NOMO-1 treated with DMSO at 0.1 percent for 48 hours (cell line): ENCODE results near the gene SYTL1.
A peak's percentile ranks its signal among the peaks of the same experiment; 100 is the strongest.

Source experiments
- DNase-seq: peaks from one replicate; lab custom pipeline; 2025; ENCODE audit not compliant: unreplicated experiment; lab: John Stamatoyannopoulos, UW

Gene SYTL1

DNA sequence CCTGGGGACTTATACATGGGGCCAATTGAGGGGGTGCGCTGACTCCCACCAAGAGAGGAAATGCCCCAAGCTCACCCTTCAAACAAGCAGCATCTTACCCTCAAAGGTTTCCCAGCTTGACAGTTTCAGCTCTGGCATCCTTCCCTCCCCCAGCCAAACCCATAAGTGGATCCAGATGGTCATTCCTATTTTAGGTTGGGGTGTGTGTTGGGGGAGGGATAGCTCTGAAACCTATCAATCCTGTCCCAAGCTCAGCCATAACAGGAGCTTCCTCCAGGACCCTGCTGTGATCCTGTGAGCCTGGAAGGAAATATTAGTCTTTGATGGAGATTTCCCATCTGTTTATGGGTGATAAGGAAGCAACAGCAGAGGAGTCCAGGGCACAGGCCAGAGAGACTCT lies 23.2 kb upstream of the SYTL1 start:
- DNase-seq = no peak

DNA sequence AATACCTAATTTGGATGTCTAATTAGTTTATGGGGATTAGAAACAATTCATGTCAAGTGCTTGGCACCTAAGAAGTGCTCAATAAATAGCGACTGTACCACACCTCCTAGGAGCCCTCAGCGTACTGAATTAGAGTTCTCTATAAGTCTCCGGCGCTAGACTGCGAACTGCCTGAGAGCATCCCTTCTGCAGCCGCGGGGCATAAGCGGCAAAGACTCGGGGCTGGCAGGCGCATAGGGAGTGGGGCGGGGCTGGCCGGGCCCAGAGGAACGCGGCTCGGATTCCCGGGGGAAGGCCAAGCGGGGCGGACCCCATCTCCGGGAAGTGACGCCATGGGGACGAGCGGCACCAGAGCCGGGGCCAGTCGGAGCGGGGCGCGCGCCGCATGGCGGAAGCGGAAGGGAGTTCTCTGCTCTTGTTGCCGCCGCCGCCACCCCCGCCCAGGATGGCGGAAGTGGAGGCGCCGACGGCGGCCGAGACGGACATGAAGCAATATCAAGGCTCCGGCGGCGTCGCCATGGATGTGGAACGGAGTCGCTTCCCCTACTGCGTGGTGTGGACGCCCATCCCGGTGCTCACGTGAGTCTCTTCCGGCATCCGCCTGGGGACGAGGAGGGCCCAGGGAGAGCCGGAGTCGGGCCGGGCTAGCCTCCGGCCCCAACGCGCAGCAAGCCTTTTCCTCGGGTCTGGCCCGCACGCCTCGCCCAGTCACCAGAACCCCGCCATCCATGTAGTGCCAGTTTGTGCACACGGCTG lies 19.8 kb upstream of the SYTL1 start, which contains the start of gene TMEM222:
Gene TMEM222, plus strand, starts transcription at position 351 of the 756 bp plus-strand sequence. Its CDS starts 35 bp downstream, at position 386.
- DNase-seq = peak; percentile 98

DNA sequence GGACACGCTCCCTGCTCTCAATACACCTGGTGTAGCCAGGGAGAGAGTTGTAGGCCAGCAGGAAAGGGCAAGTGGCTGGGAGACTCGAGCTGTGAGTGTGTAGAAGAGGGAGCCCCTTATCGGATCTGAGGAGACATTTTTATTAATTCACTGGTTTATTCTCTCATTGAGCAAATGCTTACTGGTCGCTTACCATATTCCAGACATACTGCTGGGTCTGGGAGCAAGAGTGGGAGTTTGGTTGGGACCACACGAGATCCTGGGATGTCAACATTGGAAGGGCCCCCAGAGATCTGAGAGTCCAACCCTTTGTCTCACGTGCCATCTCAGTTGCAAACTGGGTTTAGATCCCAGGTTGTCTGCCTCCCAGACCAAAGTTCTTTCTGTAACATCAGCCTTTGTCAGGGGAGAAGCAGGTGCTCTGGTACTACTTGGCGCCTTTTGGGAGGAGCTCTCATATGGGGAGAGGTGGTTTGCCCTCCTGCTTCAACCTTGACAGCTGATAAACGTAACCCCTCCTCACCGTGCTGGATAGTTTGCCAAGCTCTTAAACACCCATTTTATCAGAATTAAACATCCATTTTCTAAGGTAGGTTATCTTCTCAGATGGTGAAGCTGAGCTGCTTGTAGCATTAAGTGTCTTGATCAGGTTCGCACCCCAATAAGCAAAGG lies 19.1 kb upstream of the SYTL1 start:
- no peak for DNase-seq

DNA sequence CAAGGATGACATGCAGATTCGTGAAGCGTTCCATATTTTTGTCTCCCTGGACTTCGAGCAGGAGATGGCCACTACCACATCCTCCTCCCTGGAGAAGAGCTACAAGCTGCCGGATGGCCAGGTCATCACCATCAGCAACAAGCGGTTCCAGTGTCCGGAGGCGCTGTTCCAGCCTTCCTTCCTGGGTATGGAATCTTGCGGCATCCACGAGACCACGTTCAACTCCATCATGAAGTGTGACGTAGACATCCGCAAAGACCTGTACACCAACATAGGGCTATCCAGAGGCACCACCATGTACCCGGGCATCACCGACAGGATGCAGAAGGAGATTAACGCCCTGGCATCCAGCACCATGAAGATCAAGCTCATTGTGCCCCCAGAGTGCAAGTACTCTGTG lies 16.5 kb upstream of the SYTL1 start:
- no peak for DNase-seq

DNA sequence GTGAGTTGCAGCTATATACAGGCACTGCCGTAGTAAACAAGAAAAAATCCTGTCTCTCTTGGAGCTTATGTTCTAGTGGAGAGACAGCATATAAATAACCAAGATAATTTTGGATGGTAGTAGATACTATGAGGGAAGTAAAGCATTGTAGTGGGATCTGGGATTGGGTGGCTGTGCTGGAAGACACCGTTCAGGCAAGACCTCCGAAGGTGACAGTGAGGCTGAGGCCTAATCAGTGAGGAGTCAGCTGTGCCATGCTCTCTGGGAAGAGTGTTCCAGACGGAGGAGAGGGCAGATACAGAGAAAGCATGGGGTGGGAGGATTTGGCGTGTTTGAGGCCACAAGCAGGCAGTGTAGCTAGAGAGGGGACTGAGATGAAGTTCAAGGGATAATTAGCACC lies 13.9 kb upstream of the SYTL1 start:
- DNase-seq = no peak

DNA sequence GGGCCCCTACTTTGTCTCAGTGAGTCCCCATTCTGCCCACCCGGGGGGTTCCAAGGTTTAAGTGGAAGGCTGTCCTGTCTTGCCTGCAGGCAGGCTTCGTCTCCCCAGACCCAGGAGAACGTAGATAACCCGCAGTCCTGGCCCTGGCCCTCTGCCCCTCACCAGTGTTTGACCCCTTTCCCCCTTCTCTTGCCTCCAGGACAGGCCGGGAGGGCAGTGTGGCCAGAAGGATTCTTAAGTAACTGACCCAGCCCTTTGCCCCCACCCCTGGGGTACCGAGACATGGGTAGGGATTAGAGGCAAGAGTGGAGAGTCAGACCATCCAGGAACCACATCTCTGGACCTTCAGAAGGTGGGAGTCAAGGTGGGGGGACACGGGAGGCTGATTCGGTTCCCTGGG lies 11.0 kb upstream of the SYTL1 start:
- no peak for DNase-seq

DNA sequence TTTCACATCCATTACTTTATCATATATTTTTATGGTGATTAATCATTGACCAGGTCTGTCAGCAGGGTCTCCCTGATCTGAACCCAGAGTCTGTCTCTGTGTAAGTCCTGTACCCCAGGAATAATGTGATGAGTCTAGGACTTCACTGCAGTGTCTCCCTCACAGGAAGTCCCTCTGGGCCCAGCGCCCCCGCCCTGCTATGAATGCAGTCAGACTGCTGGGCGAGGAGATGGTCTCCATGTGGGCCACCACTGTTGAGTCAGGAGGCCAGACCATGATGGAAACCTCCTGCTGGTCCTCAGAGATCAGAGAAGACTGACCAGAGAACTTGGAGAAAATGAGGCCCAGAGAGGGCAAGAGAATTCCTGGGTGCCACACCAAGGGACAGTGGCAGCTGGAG lies 10.4 kb upstream of the SYTL1 start:
- DNase-seq = no peak

DNA sequence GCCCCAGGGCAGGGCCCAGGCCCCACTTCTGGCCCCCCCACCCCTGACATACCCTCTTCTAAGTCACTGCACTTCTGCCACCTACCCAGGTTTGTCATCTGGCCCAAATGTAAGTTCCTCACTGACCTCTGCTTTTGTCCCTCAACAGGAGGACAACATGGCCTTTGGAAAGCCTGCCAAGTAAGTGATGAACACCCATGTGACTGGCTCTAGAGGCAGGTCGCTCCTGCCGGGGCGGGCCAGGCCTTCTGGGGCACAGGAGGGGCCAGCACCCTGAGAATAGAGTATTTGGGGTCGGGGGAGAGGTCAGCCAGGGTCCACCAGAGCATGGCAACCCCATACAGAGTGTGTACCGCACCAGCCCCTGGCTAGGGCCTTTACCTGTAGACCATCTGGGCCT lies 9.9 kb upstream of the SYTL1 start:
- DNase-seq = no peak

DNA sequence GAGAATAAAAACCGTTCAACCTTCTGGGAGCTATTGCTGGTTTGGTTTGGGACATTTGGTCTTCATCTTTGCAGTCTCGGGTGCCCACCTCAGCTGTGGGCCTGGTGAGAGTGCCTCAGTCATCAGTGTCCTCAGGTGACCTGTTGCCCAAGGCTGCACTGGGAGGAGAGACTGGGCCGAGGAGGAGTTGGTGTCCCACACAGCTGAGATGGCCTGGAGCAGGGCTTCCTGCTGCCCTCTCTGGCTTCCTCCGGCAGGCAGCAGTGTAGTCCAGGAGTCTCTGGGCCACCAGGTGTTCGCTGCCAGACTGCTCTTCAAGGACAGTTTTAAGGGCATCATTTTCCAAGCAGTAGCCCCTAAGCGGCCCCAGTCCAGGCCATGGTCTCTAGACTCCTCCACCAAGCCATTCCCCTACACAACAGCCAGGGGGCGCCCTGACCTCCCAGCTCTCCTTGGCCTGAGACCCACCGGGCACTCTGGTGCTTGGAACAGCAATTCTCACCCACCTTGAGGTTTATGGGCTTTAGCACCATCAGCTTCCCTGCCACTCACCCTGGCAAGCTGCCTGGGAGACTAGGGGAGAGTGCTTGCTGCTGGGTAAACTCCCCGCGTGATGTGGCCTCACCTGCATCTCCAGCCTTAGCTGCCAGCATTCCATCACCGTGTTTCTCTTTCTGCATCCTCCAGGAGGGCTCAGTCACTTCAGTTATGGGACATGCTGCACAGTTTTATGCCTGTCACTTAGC lies 9.1 kb upstream of the SYTL1 start:
- peak; percentile 32 for DNase-seq

DNA sequence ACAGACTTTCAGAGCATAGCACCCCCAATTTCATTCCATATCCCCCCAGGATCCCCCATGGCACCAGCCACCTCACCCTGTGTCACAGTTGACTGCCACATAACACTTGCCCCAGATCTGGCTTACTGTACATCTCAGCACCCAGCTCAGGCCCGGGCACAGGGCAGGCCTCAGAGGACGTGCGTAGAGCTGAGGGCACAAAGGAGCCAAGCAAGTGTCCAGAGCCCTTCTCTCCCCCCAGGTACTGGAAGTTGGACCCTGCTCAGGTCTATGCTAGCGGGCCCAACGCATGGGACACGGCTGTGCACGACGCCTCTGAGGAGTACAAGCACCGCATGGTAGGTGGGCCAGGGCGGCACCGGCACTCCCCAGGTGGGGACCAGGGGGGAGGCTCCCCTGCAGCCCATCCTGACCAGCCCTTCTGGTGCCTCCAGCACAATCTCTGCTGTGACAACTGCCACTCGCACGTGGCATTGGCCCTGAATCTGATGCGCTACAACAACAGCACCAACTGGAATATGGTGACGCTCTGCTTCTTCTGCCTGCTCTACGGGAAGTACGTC lies 8.0 kb upstream of the SYTL1 start:
- no peak for DNase-seq

DNA sequence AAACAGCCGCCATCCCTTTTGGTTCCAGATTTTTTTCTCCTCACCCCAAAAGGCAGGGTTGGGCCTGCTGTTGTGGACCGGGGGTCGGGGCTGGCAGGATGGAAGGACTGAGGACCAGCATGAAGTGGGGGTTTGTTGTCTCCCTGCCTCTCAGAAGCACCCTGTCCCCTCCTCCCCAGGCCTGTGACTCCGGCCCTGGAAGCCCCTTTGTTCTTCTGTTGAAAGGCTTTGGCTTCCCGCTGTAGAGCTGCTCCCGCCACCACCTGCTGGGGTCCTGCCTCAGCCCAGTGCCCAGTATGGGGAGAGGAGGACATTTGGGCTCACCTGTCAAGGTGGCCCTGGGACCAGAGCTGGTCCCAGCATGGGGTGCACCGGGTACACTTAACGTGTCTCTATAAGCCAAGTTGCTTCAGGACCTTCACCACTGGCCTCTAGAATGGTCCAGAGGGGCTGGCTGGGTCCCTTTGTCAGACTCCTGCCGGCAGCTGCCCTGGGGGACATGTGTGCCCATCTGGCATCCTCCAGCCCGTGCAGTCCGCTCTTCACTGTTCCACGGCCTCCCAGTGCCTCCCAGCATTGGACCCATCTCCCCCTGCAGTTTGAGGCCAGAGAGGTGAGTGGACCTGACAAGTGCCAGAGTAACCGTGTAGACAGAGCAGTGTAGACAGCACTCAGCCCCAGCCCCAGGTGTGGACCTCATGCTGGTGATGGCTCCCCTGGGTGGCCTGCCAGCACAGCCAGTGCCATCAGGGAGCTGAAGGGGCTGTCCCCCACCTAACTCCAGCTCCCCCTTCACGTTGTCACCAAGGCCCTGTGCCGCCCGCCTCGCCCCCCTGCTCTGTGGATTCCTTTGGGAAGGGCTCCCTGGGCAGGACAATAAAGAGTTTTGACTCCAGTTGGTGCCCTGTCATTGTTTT lies 6.1 kb upstream of the SYTL1 start:
- DNase-seq = no peak

DNA sequence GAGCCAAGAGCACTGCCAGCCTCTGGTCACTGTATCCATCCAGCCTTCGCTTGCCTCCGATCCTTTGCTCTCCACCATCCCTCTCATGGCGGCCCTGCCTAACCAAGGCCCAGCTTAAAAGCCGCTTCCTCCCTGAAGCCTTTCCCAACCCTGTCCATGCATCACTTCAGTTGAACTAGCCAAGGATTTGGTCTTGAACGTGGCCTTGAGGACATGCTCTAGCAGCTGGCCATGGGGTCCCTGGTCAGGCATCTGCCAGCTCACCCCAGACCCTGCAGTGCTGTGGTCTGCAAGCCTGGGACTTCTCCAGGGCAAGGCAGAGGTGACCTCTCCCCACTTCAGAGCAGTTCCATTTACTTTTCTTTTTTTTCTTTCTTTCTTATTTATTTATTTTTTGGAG lies 5.1 kb upstream of the SYTL1 start:
- no peak for DNase-seq

DNA sequence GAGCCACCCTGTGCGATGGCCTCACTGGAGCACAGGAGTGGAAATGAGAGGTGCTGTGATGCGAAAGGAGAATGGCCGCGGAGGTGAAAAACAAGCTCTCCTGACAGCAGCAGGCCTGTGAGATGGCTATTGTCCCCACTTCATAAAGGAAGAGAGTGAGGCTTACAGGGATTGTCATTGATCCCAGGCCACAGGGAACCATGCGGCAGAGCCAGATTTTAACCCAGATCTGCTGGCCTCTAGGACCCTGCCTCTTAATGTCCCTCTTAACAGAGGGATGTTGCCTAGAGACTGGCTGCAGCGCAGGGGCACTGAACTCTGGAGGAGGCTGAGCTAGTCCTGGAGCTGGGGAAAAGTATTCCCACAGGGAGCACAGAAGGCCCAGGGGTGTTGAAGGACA lies 3.1 kb upstream of the SYTL1 start:
- no peak for DNase-seq

DNA sequence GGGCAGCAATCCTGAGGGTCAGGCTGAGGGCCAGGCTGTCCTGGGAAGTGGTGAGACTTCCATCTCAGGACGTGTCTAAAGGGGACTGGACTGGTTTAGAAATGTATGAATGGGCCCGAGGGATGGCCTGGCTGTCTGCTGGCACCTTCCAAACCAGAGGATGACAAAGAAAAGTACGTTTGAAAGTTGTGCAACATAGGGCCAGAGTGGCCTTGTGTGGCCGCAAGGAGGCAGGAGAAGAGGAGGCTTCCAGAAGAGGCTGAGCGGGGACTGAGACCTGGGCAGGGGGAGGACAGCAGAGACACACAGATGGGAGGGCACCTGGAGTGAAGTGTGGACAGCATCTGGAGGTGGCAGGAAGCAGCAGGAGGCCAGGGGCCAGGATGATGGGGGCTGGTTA lies 2.6 kb upstream of the SYTL1 start:
- peak; percentile 18 for DNase-seq

DNA sequence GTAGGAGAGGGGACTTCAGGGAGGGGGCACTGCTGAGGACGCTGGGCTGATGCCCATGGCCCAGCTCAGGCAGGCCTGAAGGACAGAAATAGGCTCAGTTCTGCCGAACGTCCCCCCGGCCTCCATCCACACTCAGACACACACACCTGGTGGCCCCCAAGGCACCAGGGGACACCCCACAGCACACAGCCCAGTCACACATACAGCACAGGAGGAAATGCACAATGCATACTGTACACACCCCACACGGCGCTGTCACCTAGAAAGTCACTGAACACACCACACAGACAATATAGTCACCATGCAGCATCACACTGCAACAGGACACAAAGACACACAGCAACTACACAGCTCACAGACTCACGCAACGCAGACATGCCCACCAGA lies 562 bp downstream of the SYTL1 start:
- peak; percentile 13 for DNase-seq

DNA sequence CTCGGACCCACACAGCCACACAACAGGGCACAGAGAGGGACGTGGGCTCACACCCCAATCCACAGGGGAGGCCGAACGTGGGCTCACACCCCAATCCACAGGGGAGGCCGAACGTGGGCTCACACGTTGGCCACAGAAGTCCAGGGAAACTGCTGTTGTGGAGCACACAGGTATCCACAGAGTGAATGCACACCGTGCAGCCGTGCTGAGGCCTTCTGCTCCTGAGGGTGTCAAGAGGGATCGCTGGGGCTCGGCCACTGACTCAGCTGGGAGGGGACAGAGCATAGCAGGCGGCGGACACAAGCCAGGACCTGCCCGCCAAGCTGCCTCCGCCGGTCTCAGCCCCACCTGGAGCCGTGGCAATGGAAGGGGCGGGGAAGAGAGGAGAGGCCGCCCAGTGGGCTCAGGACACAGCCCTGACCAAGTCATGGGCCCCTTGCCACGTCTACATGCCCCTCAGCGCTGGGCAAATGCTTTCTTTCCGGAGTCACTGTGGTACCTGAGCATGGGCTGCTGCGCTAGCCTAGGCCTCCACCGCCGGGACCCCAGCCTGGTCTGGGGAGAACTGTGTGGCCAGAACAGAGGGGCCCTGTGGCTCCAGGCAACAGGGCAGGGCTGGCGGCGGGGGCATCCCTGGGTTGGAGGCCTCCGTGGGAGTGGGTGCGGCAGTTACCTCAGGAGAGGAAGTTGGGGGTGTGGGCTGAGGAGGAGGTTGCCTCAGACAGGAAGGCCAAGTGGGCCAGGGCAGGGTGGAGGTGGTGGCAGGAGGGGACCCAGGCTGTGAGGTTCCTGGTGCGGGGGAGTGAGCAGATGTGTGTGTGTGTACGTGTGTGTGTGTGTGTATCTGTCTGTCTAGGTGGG lies 1.2 kb downstream of the SYTL1 start:
- DNase-seq = peak; percentile 87

DNA sequence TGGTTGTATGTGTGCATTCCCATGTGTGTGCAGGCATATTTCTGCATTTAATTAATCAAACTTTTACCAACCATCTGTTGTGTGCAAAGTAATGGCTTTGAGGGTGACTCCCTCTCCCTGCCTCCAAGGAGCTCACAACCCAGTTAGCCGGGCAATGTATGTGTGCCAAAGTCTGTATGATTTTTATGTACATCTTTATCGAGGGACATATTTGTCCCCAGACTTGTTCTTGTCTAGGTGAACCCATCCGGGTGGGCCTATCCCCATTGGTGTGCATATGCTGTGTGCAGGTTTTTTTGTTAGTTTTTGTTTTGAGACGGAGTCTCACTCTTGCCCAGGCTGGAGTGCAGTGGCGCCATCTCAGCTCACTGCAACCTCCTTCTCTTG lies 1.8 kb downstream of the SYTL1 start:
- no peak for DNase-seq

DNA sequence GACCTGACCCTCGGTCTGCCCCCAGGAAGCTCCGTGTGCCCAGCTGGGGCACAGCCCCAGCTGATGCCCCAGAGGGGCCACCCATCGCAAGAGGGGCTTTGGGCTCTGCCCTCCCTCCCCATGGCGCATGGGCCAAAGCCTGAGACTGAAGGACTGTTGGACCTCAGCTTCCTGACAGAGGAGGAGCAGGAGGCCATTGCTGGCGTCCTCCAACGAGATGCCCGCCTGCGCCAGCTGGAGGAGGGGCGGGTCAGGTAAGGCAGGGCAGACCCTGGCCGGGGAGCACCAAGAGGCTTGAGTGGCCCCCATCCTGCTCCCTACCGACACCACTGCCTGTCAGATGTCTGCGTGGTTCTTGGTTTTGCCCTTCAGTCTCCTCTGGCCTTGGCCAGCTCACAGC lies 3.5 kb downstream of the SYTL1 start:
- no peak for DNase-seq

DNA sequence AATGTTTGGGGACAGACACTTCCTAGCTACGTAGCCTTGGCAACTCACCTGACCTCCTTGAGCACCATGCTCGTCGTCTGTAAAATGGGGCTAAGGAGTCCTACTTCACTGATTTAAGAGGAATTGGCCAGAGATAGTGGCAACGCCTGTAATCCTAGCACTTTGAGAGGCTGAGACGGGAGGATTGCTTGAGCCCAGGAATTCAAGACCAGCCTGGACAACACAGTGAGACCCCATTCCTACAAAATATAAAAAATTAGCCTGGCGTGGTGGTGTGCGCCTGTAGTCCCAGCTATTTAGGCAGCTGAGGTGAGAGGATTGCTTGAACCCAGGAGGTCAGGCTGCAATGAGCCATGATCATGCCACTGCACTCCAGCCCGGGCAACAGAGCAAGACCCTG lies 4.5 kb downstream of the SYTL1 start:
- no peak for DNase-seq
